Transverse colon (tissue), 4 donors: Measurements from ENCODE around the gene GCN1.

Source experiments
- POLR2A ChIP-seq: fragments of 450-650 bp; IDR thresholded peaks from one replicate; pipeline ENCODE4 v1.6.1; 2016; ENCODE audit warnings: antibody characterized with exemption, mild to moderate bottlenecking, moderate library complexity
- POLR2AphosphoS5 ChIP-seq, 3 donors: sonication (generic); formaldehyde crosslinking; IDR thresholded peaks; one replicate each; pipeline ENCODE4 v1.6.1; 2016; ENCODE audit warnings: antibody characterized with exemption in 3 of 3
- TF ChIP-seq, protein P1 (sequence below), 5 experiments: fragments of 200-600 bp in 3 of 5; fragments of 450-650 bp in 2 of 5; sonication (generic) in 3 of 5; IDR thresholded peaks; 1 replicate in 2 of 5; 2 replicates in 3 of 5; pipeline ENCODE4 v1.5.1; 2016 to 2017; ENCODE audit warnings: antibody characterized with exemption in 5 of 5, inconsistent platforms in 3 of 5, mild to moderate bottlenecking in 2 of 5, moderate library complexity in 1 of 5

DNA sequence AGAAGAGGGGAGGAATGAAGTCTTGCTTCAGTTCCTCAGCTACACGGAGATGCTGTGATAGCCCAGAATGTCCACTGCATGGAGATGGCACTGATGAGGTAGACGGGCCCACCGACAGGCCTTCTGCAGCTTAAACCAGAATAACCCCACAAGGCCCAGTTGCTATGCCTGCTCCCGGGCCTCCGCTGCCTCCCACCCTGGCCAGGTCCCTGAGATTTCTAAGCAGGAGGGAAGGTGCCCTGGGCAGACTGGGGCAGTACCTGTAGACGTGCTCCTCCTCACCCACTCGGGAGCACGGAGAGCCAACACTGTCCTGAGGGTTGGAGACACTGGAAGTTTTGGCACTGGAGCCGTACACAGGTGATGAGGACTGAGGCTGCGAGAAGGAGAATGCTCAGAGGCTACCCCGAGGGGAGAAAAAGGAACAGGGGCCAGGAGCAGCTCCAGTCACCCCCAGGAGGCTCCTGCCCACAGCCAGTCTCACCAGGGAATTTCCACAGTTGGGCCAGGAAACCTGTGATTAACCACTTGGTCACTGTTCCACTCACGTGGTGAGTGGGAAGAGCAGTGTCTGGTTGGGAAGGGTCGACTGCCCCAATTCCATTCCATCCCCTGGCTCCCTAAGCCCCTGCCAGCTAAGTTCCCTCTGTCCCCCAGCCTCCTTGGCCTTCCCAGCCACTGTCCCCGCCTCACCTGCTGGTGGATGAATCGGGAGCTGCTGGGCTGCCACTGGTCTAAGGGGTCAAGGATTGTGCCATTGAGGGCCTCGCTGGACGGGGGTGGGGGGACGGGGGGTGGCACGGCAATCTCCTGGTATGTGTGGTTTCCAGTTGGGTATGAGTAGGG, 29.2 kb upstream of the GCN1 start:
- TF ChIP-seq, protein P1, sequence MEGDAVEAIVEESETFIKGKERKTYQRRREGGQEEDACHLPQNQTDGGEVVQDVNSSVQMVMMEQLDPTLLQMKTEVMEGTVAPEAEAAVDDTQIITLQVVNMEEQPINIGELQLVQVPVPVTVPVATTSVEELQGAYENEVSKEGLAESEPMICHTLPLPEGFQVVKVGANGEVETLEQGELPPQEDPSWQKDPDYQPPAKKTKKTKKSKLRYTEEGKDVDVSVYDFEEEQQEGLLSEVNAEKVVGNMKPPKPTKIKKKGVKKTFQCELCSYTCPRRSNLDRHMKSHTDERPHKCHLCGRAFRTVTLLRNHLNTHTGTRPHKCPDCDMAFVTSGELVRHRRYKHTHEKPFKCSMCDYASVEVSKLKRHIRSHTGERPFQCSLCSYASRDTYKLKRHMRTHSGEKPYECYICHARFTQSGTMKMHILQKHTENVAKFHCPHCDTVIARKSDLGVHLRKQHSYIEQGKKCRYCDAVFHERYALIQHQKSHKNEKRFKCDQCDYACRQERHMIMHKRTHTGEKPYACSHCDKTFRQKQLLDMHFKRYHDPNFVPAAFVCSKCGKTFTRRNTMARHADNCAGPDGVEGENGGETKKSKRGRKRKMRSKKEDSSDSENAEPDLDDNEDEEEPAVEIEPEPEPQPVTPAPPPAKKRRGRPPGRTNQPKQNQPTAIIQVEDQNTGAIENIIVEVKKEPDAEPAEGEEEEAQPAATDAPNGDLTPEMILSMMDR (IDR thresholded peaks at IDR 0.05) = no peak
- TF ChIP-seq POLR2A = no peak
- no peak for TF ChIP-seq POLR2AphosphoS5 (IDR thresholded peaks at IDR 0.05)
